Smooth muscle cell (in vitro differentiated cells): ENCODE results near the gene BCKDHA. TPM values are rescaled to one million over a fixed set of nuclear protein-coding genes. Genes with fewer than 3 reads are reported as not detected.
"Not testable (repeated sequence)": the region's sequence is repeated elsewhere in the genome, so short reads cannot be mapped to it uniquely, and the experiment has no call there.

Experiments used
- DNase-seq: peaks from one replicate; lab custom pipeline; 2025; ENCODE audit not compliant: unreplicated experiment; lab: John Stamatoyannopoulos, UW
- H2AFZ ChIP-seq: fragments of 200-600 bp; sonication (generic); 2 replicates; pipeline ENCODE4 v1.6.0; 2016; ENCODE audit warnings: antibody characterized with exemption, low read depth, mild to moderate bottlenecking
- H3F3A ChIP-seq: fragments of 200-600 bp; sonication (generic); 2 replicates; pipeline ENCODE4 v1.6.0; 2017; ENCODE audit warnings: antibody characterized with exemption, low read depth
- H3K27ac ChIP-seq: fragments of 200-600 bp; sonication (generic); 2 replicates; pipeline ENCODE4 v1.5.1; 2016; ENCODE audit warnings: low read depth, mild to moderate bottlenecking
- H3K27me3 ChIP-seq: fragments of 200-600 bp; sonication (generic); 2 replicates; pipeline ENCODE4 v1.6.1; 2016; ENCODE audit warnings: low read depth, mild to moderate bottlenecking
- H3K36me3 ChIP-seq: fragments of 200-600 bp; sonication (generic); 2 replicates; pipeline ENCODE4 v1.5.1; 2016; ENCODE audit warnings: low read depth
- H3K4me1 ChIP-seq: fragments of 200-600 bp; sonication (generic); 2 replicates; pipeline ENCODE4 v1.5.1; 2016; ENCODE audit warnings: low read depth
- H3K4me2 ChIP-seq: fragments of 200-600 bp; sonication (generic); 2 replicates; pipeline ENCODE4 v1.6.0; 2016; ENCODE audit warnings: mild to moderate bottlenecking
- H3K4me3 ChIP-seq: fragments of 200-600 bp; sonication (generic); 2 replicates; pipeline ENCODE4 v1.5.1; 2016; ENCODE audit warnings: mild to moderate bottlenecking
- H3K79me2 ChIP-seq: fragments of 200-600 bp; sonication (generic); 2 replicates; pipeline ENCODE4 v1.6.0; 2016; ENCODE audit warnings: low read depth, mild to moderate bottlenecking
- H3K9ac ChIP-seq: fragments of 200-600 bp; sonication (generic); 2 replicates; pipeline ENCODE4 v1.6.0; 2016; ENCODE audit warnings: low read depth
- H3K9me3 ChIP-seq: fragments of 200-600 bp; sonication (generic); replicated peaks from 2 replicates; pipeline ENCODE4 v1.5.1; 2016; ENCODE audit warnings: low read depth
- H4K20me1 ChIP-seq: fragments of 200-600 bp; sonication (generic); 2 replicates; pipeline ENCODE4 v1.6.0; 2016; ENCODE audit warnings: low read depth
- CTCF ChIP-seq: fragments of 200-600 bp; sonication (generic); IDR thresholded peaks from 2 replicates; pipeline ENCODE4 v1.5.1; 2017; ENCODE audit warnings: borderline replicate concordance, mild to moderate bottlenecking, antibody characterized with exemption; ENCODE audit not compliant: insufficient read depth, poor library complexity, severe bottlenecking
- WGBS: methylation state at CpG from one replicate; pipeline ENCODE4 v1.1.7; 2016; ENCODE audit warnings: low lambda C conversion rate; 5-methylcytosine and 5-hydroxymethylcytosine counted together
- polyA plus RNA-seq: library from polyadenylated mRNA; unstranded; fragments of >200 nt; fragmentation: Nextera tagmentation; extraction: Ambion mirVana; gene quantifications from 2 replicates; pipeline ENCODE4 v1.2.1, GENCODE V29; 2016
- total RNA-seq: library from RNA; depleted of rRNA; stranded (reverse); fragments of >200 nt; gene quantifications from 2 replicates; pipeline ENCODE4 v1.2.3, GENCODE V29; 2014

Gene BCKDHA
- total and polyA plus RNA-seq, 2 experiments from 2014 or later: 24.6 to 53.9 TPM

GRCh38 chr19:41408256-41408655, 10.6 kb downstream of the BCKDHA start:
- no peaks in the 10 kb centered on the region for H3K36me3 ChIP-seq
- H4K20me1 ChIP-seq: peaks cover 16% of the 10 kb centered on the region
- H3K4me1 ChIP-seq: no peaks in the 10 kb centered on the region
- H3K27me3 ChIP-seq: no peaks in the 10 kb centered on the region
- H2AFZ ChIP-seq: no peak overlapping the region
- H3K79me2 ChIP-seq: no peaks in the 10 kb centered on the region
- no peak overlapping the region for H3K9ac ChIP-seq
- no peak for DNase-seq
- H3F3A ChIP-seq: no peaks in the 10 kb centered on the region
- no peak for TF ChIP-seq CTCF
- H3K27ac ChIP-seq: peak overlapping the region; percentile 62
- H3K9me3 ChIP-seq: no peaks in the 10 kb centered on the region
- H3K4me3 ChIP-seq: no peak overlapping the region
- H3K4me2 ChIP-seq: no peak overlapping the region
- WGBS: 74% methylated on average over 4 of the region's 4 CpGs

GRCh38 chr19:41408846-41409245, 11.2 kb downstream of the BCKDHA start:
- not testable (repeated sequence) for H2AFZ ChIP-seq, H3K9ac ChIP-seq, H3K9me3 ChIP-seq, H3K27ac ChIP-seq, H3K27me3 ChIP-seq, DNase-seq, H3K36me3 ChIP-seq, H3K4me3 ChIP-seq, H3K4me1 ChIP-seq, H3K79me2 ChIP-seq, H3F3A ChIP-seq, H3K4me2 ChIP-seq
- peaks cover 16% of the 10 kb centered on the region for H4K20me1 ChIP-seq
- WGBS: 97% methylated on average over 5 of the region's 5 CpGs

GRCh38 chr19:41409288-41409687, 11.7 kb downstream of the BCKDHA start:
- no peak overlapping the region for H3K4me3 ChIP-seq
- TF ChIP-seq CTCF: no peak
- DNase-seq: no peak
- peaks cover 16% of the 10 kb centered on the region for H4K20me1 ChIP-seq
- no peak overlapping the region for H2AFZ ChIP-seq
- H3K27me3 ChIP-seq: no peaks in the 10 kb centered on the region
- H3K27ac ChIP-seq: no peak overlapping the region
- H3F3A ChIP-seq: no peaks in the 10 kb centered on the region
- H3K4me2 ChIP-seq: no peak overlapping the region
- no peaks in the 10 kb centered on the region for H3K36me3 ChIP-seq
- H3K9ac ChIP-seq: no peak overlapping the region
- WGBS: 43% methylated on average over 4 of the region's 4 CpGs
- H3K4me1 ChIP-seq: no peaks in the 10 kb centered on the region
- H3K9me3 ChIP-seq: no peaks in the 10 kb centered on the region
- H3K79me2 ChIP-seq: no peaks in the 10 kb centered on the region

- Histone ChIP-seq H3K4me3 (no peak overlapping the region), H3K79me2 (no peaks in the 10 kb centered on the region), H3K27me3 (no peaks in the 10 kb centered on the region), H3K9me3 (no peaks in the 10 kb centered on the region), H3K4me1 (no peaks in the 10 kb centered on the region), H3K27ac (no peak overlapping the region), H3K36me3 (no peaks in the 10 kb centered on the region), H4K20me1 (peaks cover 16% of the 10 kb centered on the region), H2AFZ (no peak overlapping the region), H3K4me2 (no peak overlapping the region), H3K9ac (no peak overlapping the region), H3F3A (no peaks in the 10 kb centered on the region)
- TF ChIP-seq CTCF: no peak
- no peak for DNase-seq
- WGBS: 96% methylated on average over 21 of the region's 23 CpGs
Measured at GRCh38 chr19:41410336-41411054, 12.9 kb downstream of the BCKDHA start.
